ENCODE data around the gene IDE.
"Not testable (repeated sequence)": the region's sequence is repeated elsewhere in the genome, so short reads cannot be mapped to it uniquely, and the experiment has no call there.

IDE gene

DNA sequence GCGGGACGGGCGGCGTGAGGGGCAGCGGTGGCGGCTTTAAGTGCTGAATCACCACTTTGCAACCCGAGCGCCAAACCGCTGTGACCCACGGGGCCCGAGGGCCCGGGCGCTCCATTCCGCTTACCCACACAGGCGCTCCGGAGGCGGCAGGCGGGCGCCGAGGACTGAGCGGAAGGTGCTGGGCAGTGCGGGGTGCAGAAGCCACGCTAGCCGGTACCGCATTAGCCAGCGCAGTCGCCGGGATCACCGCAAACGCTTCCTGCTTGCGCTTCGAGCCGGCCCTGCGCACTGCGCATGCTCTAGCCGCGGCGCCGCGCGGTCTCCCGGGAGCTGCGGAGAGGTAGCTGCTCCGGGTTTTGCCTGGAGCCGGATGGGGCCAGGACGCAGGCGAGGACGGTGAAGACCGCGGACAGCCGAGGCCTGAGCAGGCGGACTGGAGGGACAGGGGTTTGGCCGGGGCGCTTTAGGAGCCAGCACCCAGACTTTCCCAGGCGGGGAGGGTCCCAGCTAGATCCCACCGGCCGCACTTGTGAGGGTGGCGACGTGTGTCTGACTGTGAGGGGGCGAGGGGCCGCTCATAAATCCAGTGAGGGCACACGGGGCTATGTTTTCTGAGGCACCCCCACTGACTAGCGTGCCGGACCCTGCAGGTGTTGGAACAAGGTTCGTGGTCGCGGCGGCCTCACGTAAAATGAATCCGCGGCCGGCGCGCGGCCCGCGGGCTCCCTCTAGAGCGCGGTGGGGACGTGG lies at the start of gene IDE:
IDE (minus strand) TSS at position 296 of the 750 bp plus-strand sequence; CDS start at position 222, 74 bp downstream.
- DNase-seq = peak; percentile 85

DNA sequence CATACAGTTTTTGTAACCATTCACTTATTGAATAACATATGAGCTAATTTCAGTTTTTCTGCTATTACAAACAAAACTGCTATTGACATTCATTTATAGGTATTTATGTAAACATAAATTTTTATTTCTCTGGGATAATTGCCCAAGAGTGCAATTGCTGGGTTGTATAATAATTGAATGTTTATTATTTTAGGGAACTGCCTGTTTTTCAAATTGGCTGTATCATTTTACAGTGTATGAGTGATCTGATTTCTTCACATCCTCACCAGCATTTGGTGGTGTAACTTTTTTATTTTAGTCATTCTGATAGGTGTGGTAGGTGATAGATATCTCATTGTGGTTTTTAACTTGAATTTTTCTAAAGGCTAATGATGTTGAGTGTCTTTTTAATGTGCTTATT lies 45.5 kb upstream of the IDE start:
- DNase-seq = no peak

DNA sequence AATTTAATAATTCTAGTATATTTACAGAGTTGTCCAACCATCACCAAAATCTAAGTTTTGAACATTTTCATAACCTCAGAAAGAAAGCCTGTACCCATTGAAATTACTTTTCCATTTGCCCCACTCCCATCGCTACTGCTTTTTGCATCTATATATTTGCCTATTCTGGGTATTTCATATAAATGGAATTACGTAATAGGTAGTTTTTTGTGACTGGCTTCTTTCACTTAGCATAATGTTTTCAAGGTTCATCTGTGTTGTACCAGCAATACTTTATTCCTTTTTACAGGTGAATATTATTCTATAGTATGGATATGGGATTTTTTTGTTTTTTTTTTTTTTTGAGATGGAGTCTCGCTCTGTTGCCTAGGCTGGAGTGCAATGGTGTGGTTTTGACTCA lies 41.6 kb upstream of the IDE start:
- no peak for DNase-seq

DNA sequence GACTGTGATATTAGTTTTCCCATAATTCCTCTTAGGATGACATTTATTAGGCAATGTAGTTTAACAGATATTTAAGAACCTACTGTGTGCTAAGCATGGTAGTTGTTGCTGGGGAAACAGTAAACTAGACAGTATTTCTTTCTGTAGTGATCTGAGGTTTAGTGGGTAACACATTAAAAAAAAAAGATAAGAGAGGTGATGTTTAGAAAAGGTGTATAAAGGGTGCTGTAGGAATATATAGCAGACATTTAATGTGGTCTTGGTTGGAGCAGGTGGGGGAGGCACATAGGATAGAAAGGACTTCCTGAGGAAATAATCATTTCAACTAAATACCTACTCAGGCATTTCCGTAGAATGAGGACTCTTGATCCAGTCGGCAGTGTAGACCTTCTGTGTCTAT lies 30.9 kb upstream of the IDE start:
- peak; percentile 24 for DNase-seq

DNA sequence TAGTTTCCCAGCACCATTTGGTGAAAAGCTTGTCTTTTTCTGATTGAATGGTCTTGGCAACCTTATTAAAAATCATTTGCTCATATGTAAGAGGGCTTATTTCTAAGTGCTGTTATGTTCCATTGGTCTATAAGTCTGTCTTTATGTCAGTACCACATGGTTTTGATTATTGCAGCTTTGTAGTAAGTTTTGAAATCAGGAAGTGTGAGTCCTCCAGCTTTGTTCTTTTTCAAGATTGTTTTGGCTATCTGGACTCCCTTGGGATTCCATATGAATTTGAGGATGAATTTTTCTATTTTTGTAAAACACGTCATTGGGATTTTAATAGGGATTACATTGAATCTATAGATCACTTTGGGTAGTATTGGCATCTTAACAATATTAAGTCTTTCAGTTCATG lies 24.4 kb upstream of the IDE start:
- no peak for DNase-seq

DNA sequence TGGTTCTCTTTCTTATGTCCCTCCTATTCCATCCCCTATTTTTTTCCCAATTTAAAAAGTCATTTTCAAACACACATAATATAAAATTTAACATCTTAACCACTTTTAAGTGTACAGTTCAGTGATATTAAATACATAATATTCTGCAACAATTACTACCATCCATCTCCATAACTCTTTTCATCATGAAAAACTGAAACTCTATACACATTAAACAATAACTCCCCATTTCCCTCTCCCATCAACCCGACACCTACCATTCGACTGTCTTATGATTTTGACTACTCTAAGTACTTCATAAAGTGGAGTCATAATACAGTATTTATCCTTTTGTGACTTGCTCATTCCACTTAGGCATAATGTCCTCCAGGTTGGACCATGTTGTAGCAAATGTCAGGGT lies 21.6 kb upstream of the IDE start:
- DNase-seq = no peak

DNA sequence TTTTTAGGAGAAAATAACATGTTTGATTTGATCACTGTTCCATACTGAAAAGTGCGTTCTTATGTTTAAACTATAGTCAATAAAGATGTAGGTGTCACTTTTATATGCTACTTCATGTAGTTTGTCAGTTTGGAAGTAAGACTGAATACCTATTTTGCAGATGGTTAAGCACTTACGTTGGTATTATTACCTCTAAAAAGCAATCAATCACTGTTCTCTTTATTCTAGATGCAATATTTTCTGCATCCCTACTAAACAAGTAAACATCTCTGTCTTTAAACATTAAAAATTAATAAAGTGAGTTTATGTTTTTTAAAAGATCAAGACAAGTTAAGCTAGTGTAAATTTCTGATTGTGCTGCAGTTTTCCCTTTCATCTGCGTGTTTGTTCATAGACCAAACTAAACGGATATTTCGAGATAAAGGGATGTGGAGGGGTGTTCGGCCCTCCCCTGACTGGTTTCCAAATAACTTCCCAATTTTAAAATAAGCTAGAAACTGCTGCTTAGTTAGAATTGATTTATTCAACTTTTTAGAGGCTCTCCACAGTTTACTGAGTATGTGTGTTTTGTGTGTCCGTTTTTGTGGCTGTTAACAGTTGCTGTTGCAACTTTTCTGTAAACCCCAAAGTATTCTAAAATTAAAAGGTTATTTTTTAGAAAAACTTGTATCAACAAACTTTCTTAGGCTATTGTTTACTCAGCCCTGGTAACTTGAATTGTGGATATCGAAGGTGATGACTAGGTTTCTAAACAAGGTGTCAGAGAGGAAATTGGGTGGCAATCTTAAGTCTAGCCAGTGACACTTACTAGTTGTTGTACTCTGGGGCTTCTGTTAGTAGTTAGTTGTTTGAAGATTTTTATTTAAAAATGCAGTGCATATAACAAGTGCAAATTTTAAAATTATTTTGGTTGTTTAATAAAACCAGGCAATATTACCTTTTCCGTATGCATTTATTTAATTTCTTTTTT lies 20.0 kb upstream of the IDE start:
- peak; percentile 42 for DNase-seq

DNA sequence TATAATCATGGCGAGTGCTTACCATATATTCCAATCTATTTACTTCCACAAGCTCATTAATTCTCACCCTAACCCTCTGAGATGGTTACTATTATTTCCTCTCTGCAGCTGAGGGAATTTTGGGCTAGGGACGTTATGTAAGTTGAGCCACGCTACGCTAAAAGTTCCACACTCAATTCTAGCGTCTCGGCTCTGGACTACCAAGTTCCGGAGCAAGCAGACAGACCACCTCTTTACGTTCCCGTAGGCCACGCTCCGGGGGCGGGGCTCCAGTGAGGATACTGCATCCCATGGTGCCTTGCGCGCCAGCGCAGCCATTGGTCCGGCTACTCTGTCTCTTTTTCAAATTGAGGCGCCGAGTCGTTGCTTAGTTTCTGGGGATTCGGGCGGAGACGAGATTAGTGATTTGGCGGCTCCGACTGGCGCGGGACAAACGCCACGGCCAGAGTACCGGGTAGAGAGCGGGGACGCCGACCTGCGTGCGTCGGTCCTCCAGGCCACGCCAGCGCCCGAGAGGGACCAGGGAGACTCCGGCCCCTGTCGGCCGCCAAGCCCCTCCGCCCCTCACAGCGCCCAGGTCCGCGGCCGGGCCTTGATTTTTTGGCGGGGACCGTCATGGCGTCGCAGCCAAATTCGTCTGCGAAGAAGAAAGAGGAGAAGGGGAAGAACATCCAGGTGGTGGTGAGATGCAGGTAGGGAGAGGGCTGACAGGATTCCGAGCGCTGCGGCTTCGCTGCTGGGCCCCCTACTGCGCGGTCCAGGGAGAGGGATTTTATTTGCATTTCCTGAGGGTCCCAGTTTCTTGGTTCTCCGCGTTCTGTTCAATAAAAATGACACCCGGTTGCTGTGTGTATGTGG lies 19.1 kb upstream of the IDE start, which contains the start of gene KIF11:
KIF11 (plus strand) TSS at position 370 of the 858 bp plus-strand sequence; CDS start at position 616, 246 bp downstream.
- DNase-seq = peak; percentile 96

DNA sequence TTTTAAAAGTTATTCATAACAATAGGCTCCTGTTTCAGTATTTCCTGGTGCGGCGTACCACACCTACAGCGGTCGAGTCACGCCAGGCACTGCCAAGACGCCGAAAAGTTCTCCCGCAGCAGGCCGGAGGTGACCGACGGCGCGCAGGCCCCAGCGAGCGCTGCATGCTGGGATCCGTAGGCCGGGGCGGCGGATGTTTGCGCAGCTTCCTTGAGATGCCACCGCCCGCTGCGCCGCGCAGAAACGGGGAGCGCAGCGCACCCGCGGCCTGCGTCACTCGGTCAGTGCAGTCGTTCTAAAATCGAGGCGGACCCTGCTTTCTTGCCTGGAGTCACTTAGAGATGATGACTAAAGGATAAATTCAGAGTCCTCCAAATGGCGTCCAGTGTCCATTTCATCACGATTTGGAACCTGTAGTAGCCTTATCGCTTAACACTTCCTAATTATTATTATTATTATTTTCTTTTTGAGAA lies 17.7 kb upstream of the IDE start:
- DNase-seq = peak; percentile 92

DNA sequence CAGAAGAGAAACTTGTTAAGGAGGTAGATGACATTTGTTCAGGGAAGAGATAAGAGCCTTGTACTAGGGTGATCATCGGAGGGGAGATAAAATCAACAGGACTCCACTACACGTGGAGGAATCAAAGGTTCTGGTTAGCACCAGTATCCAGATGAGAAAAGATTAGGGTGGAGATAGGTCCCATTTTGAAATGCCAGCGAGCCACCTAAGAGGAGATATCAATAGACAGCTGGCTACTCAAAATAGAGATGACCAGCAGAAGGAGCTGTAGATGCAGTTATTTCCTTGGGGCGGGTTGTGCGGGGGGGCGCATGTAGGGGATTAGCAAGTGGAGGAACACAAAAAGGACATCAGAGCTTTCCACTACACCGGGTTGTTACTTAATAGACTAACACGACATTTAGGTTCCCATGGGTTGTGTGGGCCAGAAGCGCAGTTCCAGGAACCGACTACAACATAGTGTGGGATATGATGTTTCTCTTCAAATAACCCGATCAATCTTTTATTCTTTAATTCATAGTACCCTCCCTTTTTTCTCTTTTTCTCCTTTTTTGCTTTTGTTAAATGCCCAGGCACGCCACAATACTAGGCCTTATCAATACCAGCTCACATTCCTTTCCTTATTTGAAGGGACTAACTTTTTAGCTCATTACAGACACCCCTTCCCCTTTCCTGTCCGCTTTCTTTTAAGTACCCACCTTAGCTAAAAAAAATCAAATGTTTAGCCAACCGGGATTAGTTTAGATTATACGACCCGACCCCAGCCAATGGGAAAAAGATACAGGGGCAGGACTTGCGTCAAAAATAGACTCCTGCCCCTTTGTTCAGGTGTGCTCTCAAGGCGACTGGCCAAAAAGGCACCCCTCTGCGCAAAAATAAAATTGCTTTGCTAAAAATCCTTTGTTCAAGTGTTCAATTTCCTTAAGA lies 17.0 kb upstream of the IDE start:
- DNase-seq = no peak

DNA sequence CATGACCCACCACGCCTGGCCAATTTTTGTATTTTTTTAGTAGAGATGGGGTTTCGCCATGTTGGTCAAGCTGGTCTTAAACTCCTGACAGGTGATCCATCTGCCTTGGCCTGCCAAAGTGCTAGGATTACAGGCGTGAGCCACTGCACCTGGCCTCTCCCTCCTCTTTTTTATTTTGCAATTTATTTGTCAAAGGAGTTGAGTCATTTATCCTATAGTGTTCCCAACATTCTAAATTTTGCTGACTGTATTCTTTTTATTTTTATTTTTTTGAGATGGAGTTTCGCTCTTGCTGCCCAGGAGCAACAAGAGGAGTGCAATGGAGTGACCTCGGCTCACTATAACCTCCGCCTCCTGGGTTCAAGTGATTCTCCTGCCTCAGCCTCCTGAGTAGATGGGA lies 8.5 kb upstream of the IDE start:
- DNase-seq = not testable (repeated sequence)

DNA sequence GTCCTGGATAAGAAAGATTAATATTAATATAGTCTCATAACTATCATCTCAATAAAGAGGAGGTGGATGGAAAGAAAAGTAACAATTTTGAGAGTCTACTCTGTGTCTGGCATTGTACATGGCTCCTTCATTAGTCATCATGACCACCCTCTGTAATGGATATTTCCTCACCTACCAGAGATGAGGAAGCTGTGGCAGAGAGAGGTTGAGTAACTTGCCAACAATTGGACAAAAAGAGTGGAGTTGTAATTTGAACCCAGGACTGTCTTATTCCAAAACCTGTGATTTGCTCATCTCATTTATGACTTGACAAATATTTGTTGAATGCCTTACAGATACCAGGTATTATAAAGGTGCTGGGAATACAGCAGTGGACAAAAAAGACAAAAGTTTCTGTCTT lies 2.1 kb upstream of the IDE start:
- no peak for DNase-seq

DNA sequence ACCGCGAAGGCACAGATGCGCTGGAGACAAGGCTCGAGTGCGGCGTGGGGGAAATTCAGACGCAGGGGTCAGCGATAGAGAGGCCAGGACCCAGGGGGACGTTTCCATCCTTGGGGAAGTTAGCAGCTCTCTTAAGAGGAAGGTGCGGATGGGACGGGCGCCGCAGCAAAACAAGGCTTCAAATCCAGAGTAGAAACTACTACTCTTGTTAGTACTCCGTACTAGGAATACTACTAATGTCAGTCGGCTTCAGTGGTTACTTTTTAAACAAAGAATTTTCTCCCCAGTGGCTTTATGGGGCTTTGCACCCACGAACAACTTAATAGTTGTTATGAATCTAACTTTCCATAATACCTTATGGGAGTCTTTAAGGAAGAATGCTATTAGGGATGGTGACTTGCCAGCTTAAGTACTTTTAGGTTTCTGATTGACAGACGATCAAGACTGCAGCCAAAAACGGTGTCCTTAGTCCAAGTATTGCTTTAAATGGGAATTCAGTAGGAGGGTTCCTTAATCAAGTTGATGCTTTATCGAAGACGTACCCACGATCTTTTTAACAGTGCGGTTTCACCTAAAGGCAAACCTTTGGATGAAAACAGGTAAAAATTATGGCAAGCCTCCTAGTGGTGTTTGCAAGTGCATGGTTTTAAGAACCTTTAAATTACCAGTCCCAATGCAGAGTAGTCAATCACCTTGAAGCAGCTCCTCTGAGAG lies 812 bp upstream of the IDE start:
- peak; percentile 41 for DNase-seq

DNA sequence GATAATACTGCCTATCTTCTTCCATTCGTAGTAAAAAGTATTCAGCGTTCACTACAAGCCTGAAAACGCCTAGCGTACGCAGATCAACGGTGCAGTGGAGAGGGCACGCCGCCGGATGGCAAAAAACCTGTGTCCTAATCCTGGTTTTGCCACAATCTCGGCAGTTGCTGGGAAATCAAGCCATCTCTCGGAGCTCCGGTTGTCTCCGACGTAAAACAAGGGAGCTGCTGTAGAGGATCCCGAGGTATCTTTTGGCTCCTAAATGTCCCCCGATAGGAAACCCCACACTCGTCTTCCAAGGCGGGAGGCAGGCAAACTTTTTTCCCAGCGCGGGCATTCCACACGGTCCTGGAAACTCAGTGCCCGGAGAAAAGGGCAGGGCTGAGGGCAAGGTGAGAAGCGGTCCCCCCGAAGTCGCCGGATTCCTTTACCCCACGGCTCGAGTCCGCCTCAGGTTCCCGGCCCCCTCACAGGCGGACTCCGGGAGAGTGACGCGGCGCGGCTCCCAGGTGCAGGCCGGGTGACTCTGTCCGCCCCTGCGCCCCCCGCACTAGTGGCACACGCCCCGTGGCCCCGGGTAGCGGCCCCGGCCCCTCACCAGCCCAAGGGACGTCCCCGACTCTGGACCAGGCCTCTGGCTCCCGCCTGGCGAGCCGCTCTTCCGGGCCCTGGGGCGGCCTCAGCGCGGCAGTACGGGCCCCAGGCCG lies 649 bp downstream of the IDE start:
- peak; percentile 29 for DNase-seq

DNA sequence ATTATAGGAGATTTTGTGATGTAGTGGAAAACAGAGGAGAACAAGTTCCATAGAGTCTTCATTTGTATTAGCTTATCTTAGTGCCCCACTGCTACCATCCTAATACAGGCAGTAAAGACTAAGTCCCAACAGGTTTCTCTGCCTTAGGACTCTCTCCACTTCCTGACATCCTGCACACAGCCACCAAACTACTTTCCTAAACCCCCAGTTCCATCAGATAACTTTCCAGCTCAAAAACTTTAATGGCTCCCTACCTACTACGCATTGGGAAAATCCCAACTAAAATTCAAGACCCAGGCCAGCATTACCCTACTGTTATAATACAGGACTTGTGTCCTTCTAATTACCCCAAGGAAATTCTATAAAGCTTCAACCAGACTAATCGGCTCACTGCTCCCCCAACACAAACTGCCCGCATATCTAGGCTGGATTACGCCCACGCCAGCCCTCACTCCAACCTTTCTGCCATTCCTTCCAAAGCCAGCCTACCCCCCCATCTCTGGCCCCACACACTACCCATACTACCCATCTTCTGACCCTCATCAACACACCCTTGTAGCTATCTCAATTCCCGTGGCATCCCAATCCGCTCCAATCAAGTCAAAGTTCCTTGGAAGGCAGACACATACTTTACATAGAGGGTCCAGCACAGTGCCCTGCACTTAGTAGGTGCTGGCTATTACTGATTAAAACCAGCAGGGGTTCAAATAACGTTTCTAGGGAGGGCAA lies 1.4 kb downstream of the IDE start:
- DNase-seq = no peak

DNA sequence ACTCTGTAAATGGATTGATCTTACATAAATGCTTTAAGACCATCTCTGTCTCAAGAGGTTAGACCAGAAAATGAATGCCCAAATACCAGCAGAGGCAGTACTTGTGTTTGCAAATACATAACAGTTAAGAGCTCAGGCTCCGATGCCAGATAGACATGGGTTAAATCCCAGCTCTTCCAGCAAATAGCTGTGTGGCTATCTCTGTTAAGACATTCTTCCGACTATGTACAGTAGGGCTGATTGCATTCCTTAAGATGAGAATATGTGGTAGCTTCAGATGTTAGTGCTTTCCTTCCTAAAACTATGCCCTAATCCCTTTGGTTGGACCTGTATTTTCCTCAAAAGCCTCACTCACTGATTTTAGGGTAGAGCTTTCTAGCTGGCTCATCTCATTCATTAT lies 2.2 kb downstream of the IDE start:
- DNase-seq = no peak

DNA sequence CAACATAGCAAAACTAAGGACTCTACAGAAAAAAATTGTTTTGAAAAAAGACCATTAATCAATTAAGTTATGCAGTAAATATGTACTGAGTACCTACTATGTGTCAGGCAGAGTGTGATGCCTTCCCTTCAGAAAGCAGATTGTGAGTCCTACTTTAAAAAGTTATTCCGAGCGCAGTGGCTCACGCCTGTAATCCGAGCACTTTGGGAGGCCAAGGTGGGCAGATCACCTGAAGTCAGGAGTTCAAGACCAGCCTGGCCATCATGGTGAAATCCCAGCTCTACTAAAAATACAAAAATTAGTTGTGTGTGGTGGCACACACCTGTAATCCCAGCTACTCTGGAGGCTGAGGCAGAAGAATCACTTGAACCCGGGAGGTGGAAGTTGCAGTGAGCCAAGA lies 4.2 kb downstream of the IDE start:
- not testable (repeated sequence) for DNase-seq

DNA sequence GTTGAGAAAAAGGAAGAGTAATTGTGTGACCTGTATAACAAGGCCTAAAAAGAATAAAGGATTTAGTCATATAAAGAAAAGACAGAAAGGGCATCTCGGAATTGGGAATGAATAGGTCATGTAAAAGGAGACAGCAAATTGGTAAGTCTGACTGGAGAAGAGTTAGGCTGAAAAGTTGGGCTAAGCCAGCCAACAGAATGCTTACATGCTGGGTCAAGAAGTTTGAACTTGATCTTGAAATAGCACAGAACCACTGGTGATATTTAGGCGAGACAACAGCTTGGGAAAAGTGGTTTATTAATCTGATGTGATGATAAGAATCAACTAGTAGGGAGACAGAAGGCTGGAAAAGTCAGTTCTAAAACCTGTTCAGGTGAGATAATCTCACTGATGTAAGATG lies 4.8 kb downstream of the IDE start:
- no peak for DNase-seq

DNA sequence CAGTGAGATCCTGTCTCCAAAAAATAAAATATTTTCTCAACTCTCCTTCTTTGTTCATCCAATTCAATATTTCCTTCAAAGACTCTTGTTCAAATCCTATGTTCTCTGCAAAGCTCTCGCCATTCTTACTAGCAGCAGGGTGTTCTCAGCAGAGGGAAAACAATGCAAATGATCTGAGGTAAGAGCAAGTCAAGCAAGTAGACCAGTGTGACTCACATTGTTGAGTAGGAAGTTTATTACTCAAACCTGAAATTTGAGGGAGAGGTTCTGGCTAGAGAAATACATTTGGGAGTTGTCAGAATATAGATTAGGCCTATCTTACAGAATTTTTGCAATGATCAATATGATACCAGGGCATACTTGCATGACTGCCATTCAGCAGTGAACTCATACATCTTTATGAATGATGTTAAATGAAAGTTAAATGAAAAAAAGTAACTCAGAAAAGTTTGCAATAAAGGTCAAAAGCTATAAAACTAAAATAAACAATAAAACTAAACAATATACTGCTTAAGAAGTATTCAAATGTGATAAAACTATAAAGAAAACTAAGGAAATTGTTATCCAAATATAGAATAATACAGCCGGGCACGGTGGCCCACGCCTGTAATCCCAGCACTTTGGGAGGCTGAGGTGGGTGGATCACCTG lies 5.8 kb downstream of the IDE start:
- DNase-seq = no peak

Measured in CD4-positive, alpha-beta T cell treated with Interleukin-12 subunit alpha and Interleukin-12 subunit beta, for 1 hour (primary cell).